ENCODE data around the gene PLAAT2. TPM values are rescaled to one million over a fixed set of nuclear protein-coding genes. Genes with fewer than 3 reads are reported as not detected.

The PLAAT2 gene
- total and polyA plus RNA-seq, 2 of the 13 experiments (the other 11 are each of a cell fraction or from before 2014, with no cell fraction given) = 0.22 TPM; not detected in 1

- no peak for TF ChIP-seq ZNF10 (CRISPR knock-in tag; IDR thresholded peaks at IDR 0.05; ENCODE audit: borderline replicate concordance, low read depth)
- TF ChIP-seq SP2 (CRISPR knock-in tag; IDR thresholded peaks at IDR 0.05) = no peak
- TF ChIP-seq ZMYM2 (CRISPR knock-in tag; IDR thresholded peaks at IDR 0.05) = peak; percentile 52; the same call in 1 of the 2 replicates
- no peak for TF ChIP-seq YEATS4 (CRISPR knock-in tag; IDR thresholded peaks at IDR 0.05; ENCODE audit: borderline replicate concordance)
- no peak for TF ChIP-seq PAWR (CRISPR knock-in tag; IDR thresholded peaks at IDR 0.05; ENCODE audit: borderline replicate concordance)
- TF ChIP-seq NCOA2 (CRISPR knock-in tag; IDR thresholded peaks at IDR 0.05) = peak; percentile 85
- TF ChIP-seq HMGXB4 (CRISPR knock-in tag; IDR thresholded peaks at IDR 0.05; ENCODE audit: borderline replicate concordance in 1 of 2, low read depth in 1 of 2) = no peak
- TF ChIP-seq ATF7 (IDR thresholded peaks at IDR 0.05) = no peak
- no peak for TF ChIP-seq ATF7 (CRISPR knock-in tag; IDR thresholded peaks at IDR 0.05)
- TF ChIP-seq EEA1 (CRISPR knock-in tag; IDR thresholded peaks at IDR 0.05; ENCODE audit: borderline replicate concordance) = no peak
- TF ChIP-seq PHF21A (CRISPR knock-in tag; IDR thresholded peaks at IDR 0.05) = no peak
- TF ChIP-seq FOXP1 (IDR thresholded peaks at IDR 0.05) = no peak
- peak; percentile 56; the same call in 1 of the 2 replicates for TF ChIP-seq FOXP1 (CRISPR knock-in tag; IDR thresholded peaks at IDR 0.05)
- TF ChIP-seq THRA (CRISPR knock-in tag; IDR thresholded peaks at IDR 0.05; ENCODE audit: borderline replicate concordance) = no peak; the same call in 1 of the 2 replicates
- no peak for TF ChIP-seq ZNF850 (CRISPR knock-in tag; conservative IDR thresholded peaks at IDR 0.05)
- TF ChIP-seq CENPT (CRISPR knock-in tag; IDR thresholded peaks at IDR 0.05; ENCODE audit: low read depth) = no peak
- peak; percentile 85 for TF ChIP-seq HNF4A (CRISPR knock-in tag; IDR thresholded peaks at IDR 0.05)
- TF ChIP-seq PITX1 (CRISPR knock-in tag; IDR thresholded peaks at IDR 0.05) = no peak
- TF ChIP-seq MED8 (CRISPR knock-in tag; IDR thresholded peaks at IDR 0.05; ENCODE audit: insufficient replicate concordance) = no peak
- TF ChIP-seq IKZF5 (CRISPR knock-in tag; IDR thresholded peaks at IDR 0.05) = peak; percentile 45; the same call in 1 of the 2 replicates
- no peak for TF ChIP-seq ZNF24 (IDR thresholded peaks at IDR 0.05)
- TF ChIP-seq NAIF1 (CRISPR knock-in tag; IDR thresholded peaks at IDR 0.05; ENCODE audit: borderline replicate concordance) = no peak
- TF ChIP-seq ZNF761 (CRISPR knock-in tag; conservative IDR thresholded peaks at IDR 0.05) = no peak
- no peak for TF ChIP-seq E2F5 (CRISPR knock-in tag; conservative IDR thresholded peaks at IDR 0.05)
- TF ChIP-seq SMYD3 (CRISPR knock-in tag; IDR thresholded peaks at IDR 0.05) = no peak
- TF ChIP-seq SOX13 (IDR thresholded peaks at IDR 0.05) = peak; percentile 97
- TF ChIP-seq SOX13 (CRISPR knock-in tag; conservative IDR thresholded peaks at IDR 0.05 in 1 of 2, IDR thresholded peaks at IDR 0.05 in 1 of 2) = peak in 1 of 2 experiments; percentile 99; a peak in 2 of 4 replicates
- TF ChIP-seq GFI1 (CRISPR knock-in tag; IDR thresholded peaks at IDR 0.05; ENCODE audit: borderline replicate concordance) = no peak
These were observed 40.0 kb upstream of the PLAAT2 start (continued) for GRCh38 chr11:63603180-63603518.
